Omental fat pad (tissue), 4 donors: ENCODE data around the gene TFR2. TPM values are rescaled to one million over a fixed set of nuclear protein-coding genes. Genes with fewer than 3 reads are reported as not detected.
A peak's percentile ranks its signal among the peaks of the same experiment; 100 is the strongest.

ENCODE experiments used
- ATAC-seq: fragments of 150-250 bp; one replicate; pipeline ENCODE4 v1.9.1; 2016; ENCODE audit warnings: mild to moderate bottlenecking, moderate library complexity; ENCODE audit not compliant: low FRiP score
- DNase-seq: peaks from one replicate; pipeline ENCODE4 v3.0.0-alpha.2; 2019; ENCODE audit warnings: low spot score
- total RNA-seq, 4 donors: library from RNA; depleted of rRNA; stranded (reverse); fragments of >200 nt; gene quantifications; one replicate each; pipeline ENCODE4 v1.1.0, GENCODE V29; 2016
- TF ChIP-seq, protein P1 (sequence below), 3 donors: fragments of 450-650 bp; IDR thresholded peaks; one replicate each; pipeline ENCODE4 v1.5.1; 2016 to 2017; ENCODE audit warnings: antibody characterized with exemption in 3 of 3, mild to moderate bottlenecking in 3 of 3, moderate library complexity in 2 of 3

The TFR2 gene
- total RNA-seq, 4 donors from 2014 or later: 0.60 TPM; not detected in 3

- TF ChIP-seq, protein P1, sequence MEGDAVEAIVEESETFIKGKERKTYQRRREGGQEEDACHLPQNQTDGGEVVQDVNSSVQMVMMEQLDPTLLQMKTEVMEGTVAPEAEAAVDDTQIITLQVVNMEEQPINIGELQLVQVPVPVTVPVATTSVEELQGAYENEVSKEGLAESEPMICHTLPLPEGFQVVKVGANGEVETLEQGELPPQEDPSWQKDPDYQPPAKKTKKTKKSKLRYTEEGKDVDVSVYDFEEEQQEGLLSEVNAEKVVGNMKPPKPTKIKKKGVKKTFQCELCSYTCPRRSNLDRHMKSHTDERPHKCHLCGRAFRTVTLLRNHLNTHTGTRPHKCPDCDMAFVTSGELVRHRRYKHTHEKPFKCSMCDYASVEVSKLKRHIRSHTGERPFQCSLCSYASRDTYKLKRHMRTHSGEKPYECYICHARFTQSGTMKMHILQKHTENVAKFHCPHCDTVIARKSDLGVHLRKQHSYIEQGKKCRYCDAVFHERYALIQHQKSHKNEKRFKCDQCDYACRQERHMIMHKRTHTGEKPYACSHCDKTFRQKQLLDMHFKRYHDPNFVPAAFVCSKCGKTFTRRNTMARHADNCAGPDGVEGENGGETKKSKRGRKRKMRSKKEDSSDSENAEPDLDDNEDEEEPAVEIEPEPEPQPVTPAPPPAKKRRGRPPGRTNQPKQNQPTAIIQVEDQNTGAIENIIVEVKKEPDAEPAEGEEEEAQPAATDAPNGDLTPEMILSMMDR (IDR thresholded peaks at IDR 0.05): no peak
- no peak for DNase-seq
- ATAC-seq: peak; percentile 56
These were observed 14.7 kb upstream of the TFR2 start, which contains the start of gene ACTL6B for GRCh38 chr7:100655908-100656674. TSS of gene ACTL6B (minus strand) at chr7:100656448. CDS start at chr7:100656354, 94 bp downstream.

- TF ChIP-seq, protein P1 (IDR thresholded peaks at IDR 0.05): no peak
- DNase-seq: no peak
- ATAC-seq: no peak
These were observed 13.8 kb upstream of the TFR2 start for GRCh38 chr7:100654908-100655831.

GRCh38 chr7:100649826-100650565 is 8.6 kb upstream of the TFR2 start:
- ATAC-seq (no peak), DNase-seq (no peak)
- TF ChIP-seq, protein P1 (IDR thresholded peaks at IDR 0.05): no peak

DNA sequence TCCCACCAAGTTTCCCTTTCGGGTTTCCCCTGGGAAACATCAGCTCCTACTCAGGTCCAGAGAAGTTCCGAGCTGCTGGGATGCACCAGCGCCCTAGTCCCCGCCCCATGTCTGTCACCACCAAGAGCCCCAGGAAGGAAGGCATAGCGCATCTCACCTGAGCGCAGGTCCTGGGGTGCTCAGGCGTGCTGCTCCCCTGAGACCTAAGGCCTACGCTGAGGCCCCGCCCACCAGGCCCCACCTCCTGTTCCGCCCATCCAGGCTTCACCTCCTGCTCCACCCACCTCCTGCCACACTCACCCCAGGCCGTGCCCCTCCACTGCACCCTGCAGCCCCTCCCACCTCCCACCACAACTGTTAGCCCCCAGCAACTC is 1.2 kb upstream of the TFR2 start:
- ATAC-seq (no peak), DNase-seq (no peak)
- TF ChIP-seq, protein P1 (IDR thresholded peaks at IDR 0.05): no peak

DNA sequence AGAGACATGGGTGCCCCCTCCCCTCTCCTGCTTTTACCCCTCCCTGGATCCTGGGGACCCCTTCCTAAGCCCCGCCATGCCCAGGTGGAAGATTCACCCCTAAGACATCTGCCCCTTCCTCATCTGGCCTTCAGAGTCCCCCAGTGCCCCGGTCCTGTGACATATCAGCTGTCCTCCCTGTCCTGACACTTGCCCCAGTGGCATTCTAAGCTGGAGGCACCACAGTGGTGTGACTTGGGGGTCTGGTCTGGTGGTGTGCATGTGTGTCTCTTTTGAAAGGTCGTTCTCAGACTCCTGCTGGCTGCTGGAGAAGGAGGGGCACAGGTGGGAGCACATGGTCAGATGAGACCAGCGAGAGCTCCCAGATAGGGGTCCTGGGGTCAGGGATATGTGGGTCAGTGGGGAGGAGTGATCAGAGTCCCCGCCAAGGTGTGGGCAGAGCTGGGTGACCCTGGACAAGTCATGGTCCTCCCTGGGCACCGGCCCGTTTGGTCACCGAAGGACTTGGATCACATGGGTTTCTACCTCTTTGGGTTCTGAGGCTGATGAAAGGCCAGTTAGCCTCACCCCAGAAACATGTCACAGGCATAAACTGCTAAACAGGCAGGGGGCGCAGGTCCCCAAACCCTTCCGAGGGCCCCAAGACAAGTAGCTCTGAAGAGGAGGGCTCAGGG is 645 bp upstream of the TFR2 start:
- TF ChIP-seq, protein P1 (IDR thresholded peaks at IDR 0.05): no peak
- ATAC-seq (no peak), DNase-seq (no peak)
